Tibial nerve (tissue), 4 donors: ENCODE measurements around the gene RASL10A. TPM values are rescaled to one million over a fixed set of nuclear protein-coding genes. Genes with fewer than 3 reads are reported as not detected.
A peak's percentile ranks its signal among the peaks of the same experiment; 100 is the strongest.

Source experiments
- DNase-seq, 2 donors: peaks; one replicate each; pipeline ENCODE4 v3.0.0-alpha.2; 2019; ENCODE audit warnings: low spot score in 2 of 2
- H3K27ac ChIP-seq, 4 donors: fragments of 200-600 bp; sonication (generic) in 3 of 4; one replicate each; pipeline ENCODE4 v1.5.1; 2017 to 2019; ENCODE audit warnings: mild to moderate bottlenecking in 1 of 4
- H3K27me3 ChIP-seq, 2 donors: fragments of 200-600 bp; sonication (generic) in 1 of 2; one replicate each; pipeline versions ENCODE4 v1.5.1 to v1.6.0; 2017 to 2019
- H3K36me3 ChIP-seq, 3 donors: fragments of 200-600 bp; sonication (generic); one replicate each; pipeline ENCODE4 v1.5.1; 2018 to 2019
- H3K4me1 ChIP-seq, 4 donors: fragments of 200-600 bp; sonication (generic) in 3 of 4; one replicate each; pipeline ENCODE4 v1.5.1; 2017 to 2019
- H3K4me3 ChIP-seq, 4 donors: fragments of 200-600 bp; sonication (generic) in 3 of 4; one replicate each; pipeline ENCODE4 v1.5.1; 2017 to 2019; ENCODE audit warnings: mild to moderate bottlenecking in 1 of 4, moderate library complexity in 1 of 4
- H3K9me3 ChIP-seq, 4 donors: fragments of 200-600 bp; sonication (generic) in 3 of 4; one replicate each; pipeline ENCODE4 v1.5.1; 2017 to 2019
- CTCF ChIP-seq, 5 experiments: fragments of 200-600 bp in 3 of 5; fragments of 450-650 bp in 2 of 5; sonication (generic) in 3 of 5; IDR thresholded peaks; one replicate each; pipeline ENCODE4 v1.5.1; 2016 to 2019; ENCODE audit warnings: antibody characterized with exemption in 5 of 5, mild to moderate bottlenecking in 3 of 5, moderate library complexity in 2 of 5
- EP300 ChIP-seq, 2 donors: sonication (generic); formaldehyde crosslinking; IDR thresholded peaks; one replicate each; pipeline ENCODE4 v1.6.1; 2017; ENCODE audit warnings: antibody characterized with exemption in 2 of 2, mild to moderate bottlenecking in 1 of 2
- POLR2A ChIP-seq, 2 donors: fragments of 450-650 bp; IDR thresholded peaks; one replicate each; pipeline ENCODE4 v1.6.1; 2017; ENCODE audit warnings: antibody characterized with exemption in 2 of 2, mild to moderate bottlenecking in 2 of 2, moderate library complexity in 2 of 2
- WGBS, 2 donors: methylation state at CpG; one replicate each; pipeline ENCODE4 v1.1.5; 2018; 5-methylcytosine and 5-hydroxymethylcytosine counted together
- total RNA-seq, 4 donors: library from RNA; depleted of rRNA; stranded (reverse); fragments of >200 nt; gene quantifications; one replicate each; pipeline ENCODE4 v1.1.0, GENCODE V29; 2016

RASL10A gene
- total RNA-seq, 4 donors from 2014 or later: 2.2 to 6.6 (median 3.3) TPM; not detected in 1

GRCh38 chr22:29330753-29331152, 15.3 kb upstream of the RASL10A start:
- DNase-seq: no peak
- TF ChIP-seq CTCF (IDR thresholded peaks at IDR 0.05) (no peak), EP300 (IDR thresholded peaks at IDR 0.05) (no peak), POLR2A (IDR thresholded peaks at IDR 0.05) (no peak)
- no peak overlapping the region for H3K4me3 ChIP-seq
- peaks cover 0 to 98% (median 0%) of the 10 kb centered on the region in 3 donors for H3K36me3 ChIP-seq
- H3K27me3 ChIP-seq: no peaks in the 10 kb centered on the region
- peak overlapping the region in 1 of 4 donors; percentile 85 for H3K27ac ChIP-seq
- no peaks in the 10 kb centered on the region for H3K9me3 ChIP-seq
- WGBS, 2 donors: 36 to 50% methylated on average over 9 of the region's 9 CpGs
- peaks cover 0 to 37% (median 0%) of the 10 kb centered on the region in 4 donors for H3K4me1 ChIP-seq

GRCh38 chr22:29330291-29330690, 14.8 kb upstream of the RASL10A start:
- peak overlapping the region in 1 of 4 donors; percentile 85 for H3K27ac ChIP-seq
- H3K36me3 ChIP-seq: peaks cover 0 to 93% (median 0%) of the 10 kb centered on the region in 3 donors
- no peaks in the 10 kb centered on the region for H3K27me3 ChIP-seq
- no peak overlapping the region for H3K4me3 ChIP-seq
- WGBS, 2 donors: 72 to 79% methylated on average over 12 to 18 of the region's 19 CpGs
- H3K9me3 ChIP-seq: no peaks in the 10 kb centered on the region
- no peak for DNase-seq
- TF ChIP-seq POLR2A (IDR thresholded peaks at IDR 0.05) (no peak), EP300 (IDR thresholded peaks at IDR 0.05) (no peak), CTCF (IDR thresholded peaks at IDR 0.05) (no peak)
- peaks cover 0 to 37% (median 0%) of the 10 kb centered on the region in 4 donors for H3K4me1 ChIP-seq

GRCh38 chr22:29329581-29329980, 14.1 kb upstream of the RASL10A start:
- Histone ChIP-seq H3K4me3 (no peak overlapping the region), H3K27me3 (no peaks in the 10 kb centered on the region), H3K4me1 (peaks cover 0 to 37% (median 0%) of the 10 kb centered on the region in 4 donors), H3K36me3 (peaks cover 0 to 86% (median 0%) of the 10 kb centered on the region in 3 donors), H3K27ac (peak overlapping the region; percentile 7 to 85 (median 34)), H3K9me3 (no peaks in the 10 kb centered on the region)
- DNase-seq: no peak
- 81 to 91% methylated on average over 10 to 11 of the region's 11 CpGs for WGBS, 2 donors
- no peak for TF ChIP-seq EP300 (IDR thresholded peaks at IDR 0.05)
- TF ChIP-seq CTCF (IDR thresholded peaks at IDR 0.05): no peak
- no peak for TF ChIP-seq POLR2A (IDR thresholded peaks at IDR 0.05)

GRCh38 chr22:29328566-29329500, 13.3 kb upstream of the RASL10A start:
- no peak overlapping the region for H3K4me3 ChIP-seq
- WGBS, 2 donors: 71 to 84% methylated on average over 28 to 33 of the region's 34 CpGs
- DNase-seq: no peak
- TF ChIP-seq CTCF (IDR thresholded peaks at IDR 0.05): no peak
- TF ChIP-seq POLR2A (IDR thresholded peaks at IDR 0.05): no peak
- TF ChIP-seq EP300 (IDR thresholded peaks at IDR 0.05): peak in 1 of 2 donors; percentile 45
- no peaks in the 10 kb centered on the region for H3K27me3 ChIP-seq
- no peaks in the 10 kb centered on the region for H3K9me3 ChIP-seq
- peaks cover 0 to 79% (median 0%) of the 10 kb centered on the region in 3 donors for H3K36me3 ChIP-seq
- peaks cover 0 to 37% (median 0%) of the 10 kb centered on the region in 4 donors for H3K4me1 ChIP-seq
- H3K27ac ChIP-seq: peak overlapping the region; percentile 25 to 85 (median 63)

GRCh38 chr22:29328055-29328454, 12.6 kb upstream of the RASL10A start:
- peaks cover 0 to 71% (median 0%) of the 10 kb centered on the region in 3 donors for H3K36me3 ChIP-seq
- WGBS, 2 donors: 67 to 82% methylated on average over 5 of the region's 5 CpGs
- H3K4me1 ChIP-seq: peaks cover 0 to 37% (median 0%) of the 10 kb centered on the region in 4 donors
- TF ChIP-seq CTCF (IDR thresholded peaks at IDR 0.05) (peak in 2 of 5 experiments; percentile 12 to 23), POLR2A (IDR thresholded peaks at IDR 0.05) (no peak), EP300 (IDR thresholded peaks at IDR 0.05) (no peak)
- no peak overlapping the region for H3K4me3 ChIP-seq
- DNase-seq: no peak
- H3K27me3 ChIP-seq: no peaks in the 10 kb centered on the region
- H3K27ac ChIP-seq: peak overlapping the region; percentile 25 to 85 (median 63)
- H3K9me3 ChIP-seq: no peaks in the 10 kb centered on the region
